K562 (cell line): ENCODE results near the gene NUBP2. TPM values are rescaled to one million over a fixed set of nuclear protein-coding genes. Genes with fewer than 3 reads are reported as not detected.

Source experiments
- ATAC-seq: fragments of 200-7000 bp; cut with Tn5 transposase; 3 replicates; pipeline ENCODE4 v1.9.1; 2020; ENCODE audit warnings: moderate library complexity
- BruUV-seq: library from RNA; stranded (reverse); fragments of 400-500 nt; replicated peaks from 2 replicates; lab custom pipeline; 2021; lab: Mats Ljungman, UMichigan
- CTCF ChIA-PET: fragments of 300-600 bp; formaldehyde crosslinking; extraction: SDS; loops from one replicate; lab custom pipeline; 2021; ENCODE audit warnings: low intra/inter-chr PET ratio; lab: Yijun Ruan, JAX
- POLR2A ChIA-PET: fragments of 300-600, 350-650 bp; sonication (Branson Sonifier 250); formaldehyde crosslinking; extraction: SDS; loops from one replicate; lab custom pipeline; 2021; ENCODE audit warnings: antibody characterized with exemption, inconsistent platforms; lab: Yijun Ruan, JAX
- DNase-seq, 4 experiments: peaks; one replicate each; pipeline versions ENCODE4 v3.0.0 to v3.0.0-alpha.2; 2011 to 2018; ENCODE audit warnings: low spot score in 3 of 4, mixed read lengths in 3 of 4; ENCODE audit errors: extremely low read depth in 1 of 4
- FAIRE-seq: peaks from 2 replicates; lab custom pipeline; 2011; peaks lifted over from hg19 to GRCh38; lab: Jason Lieb, UNC
- H2AFZ ChIP-seq: 2 replicates; pipeline ENCODE4 v1.6.0; 2011; ENCODE audit warnings: low read depth, low read length, control low read depth, inconsistent platforms
- H3K27ac ChIP-seq: fragments of 200-600 bp; 3 replicates; pipeline ENCODE4 v1.8.0; 2011; ENCODE audit warnings: low read depth, mild to moderate bottlenecking, control low read depth, inconsistent platforms, low read length, moderate library complexity, mixed read lengths; ENCODE audit errors: extremely low read depth
- H3K27me3 ChIP-seq, 2 experiments: fragments of 300-600 bp in 1 of 2; 2 replicates in 1 of 2; 3 replicates in 1 of 2; pipeline versions ENCODE4 v1.6.0 to v1.8.0; 2011; ENCODE audit warnings: inconsistent platforms in 2 of 2, low read length in 2 of 2, mild to moderate bottlenecking in 1 of 2, mixed read lengths in 1 of 2, moderate library complexity in 1 of 2; ENCODE audit not compliant: control insufficient read depth in 2 of 2, insufficient read depth in 2 of 2
- H3K36me3 ChIP-seq: fragments of 300-600 bp; 3 replicates; pipeline ENCODE4 v1.8.0; 2011; ENCODE audit warnings: mild to moderate bottlenecking, low read length, inconsistent platforms; ENCODE audit not compliant: control insufficient read depth, insufficient read depth
- H3K4me1 ChIP-seq, 2 experiments: fragments of 200-600 bp in 1 of 2; replicated peaks in 1 of 2; 2 replicates in 1 of 2; 3 replicates in 1 of 2; pipeline versions ENCODE4 v1.5.1 to v1.8.0; 2011; ENCODE audit warnings: inconsistent platforms in 2 of 2, low read length in 2 of 2, mild to moderate bottlenecking in 1 of 2, mixed read lengths in 1 of 2, moderate library complexity in 1 of 2; ENCODE audit not compliant: control insufficient read depth in 2 of 2, insufficient read depth in 2 of 2
- H3K4me2 ChIP-seq: 2 replicates; pipeline ENCODE4 v1.6.1; 2011; ENCODE audit warnings: low read length, control low read depth, inconsistent platforms, mixed read lengths; ENCODE audit not compliant: insufficient read depth
- H3K4me3 ChIP-seq: fragments of 200-600 bp; sonication (generic), shearing (Covaris generic); 2 replicates; pipeline ENCODE4 v1.5.1; 2016; ENCODE audit warnings: control low read depth, inconsistent platforms
- H3K79me2 ChIP-seq: fragments of 200-600 bp; 3 replicates; pipeline ENCODE4 v1.8.0; 2011; ENCODE audit warnings: low read length, inconsistent platforms; ENCODE audit not compliant: control insufficient read depth, insufficient read depth
- H3K9ac ChIP-seq, 2 experiments: 2 replicates each; pipeline versions ENCODE4 v1.6.0 to v1.6.1; 2011; ENCODE audit warnings: low read depth in 2 of 2, low read length in 2 of 2, control low read depth in 1 of 2, inconsistent platforms in 1 of 2, mild to moderate bottlenecking in 1 of 2, mixed read lengths in 1 of 2; ENCODE audit not compliant: insufficient read depth in 1 of 2
- H3K9me1 ChIP-seq: one replicate; pipeline ENCODE4 v1.6.0; 2011; ENCODE audit warnings: inconsistent platforms, mild to moderate bottlenecking, low read length, moderate library complexity; ENCODE audit not compliant: control insufficient read depth, insufficient read depth
- H3K9me3 ChIP-seq: replicated peaks from 2 replicates; pipeline ENCODE4 v1.5.1; 2011; ENCODE audit warnings: low read depth, low read length, inconsistent platforms; ENCODE audit not compliant: control insufficient read depth, insufficient read depth
- H4K20me1 ChIP-seq: replicated peaks from 2 replicates; pipeline ENCODE4 v1.6.1; 2011; ENCODE audit warnings: low read length, inconsistent platforms, mixed read lengths; ENCODE audit not compliant: control insufficient read depth, insufficient read depth
- DNMT1 ChIP-seq: fragments of 450-650 bp; IDR thresholded peaks from 2 replicates; pipeline ENCODE4 v1.6.1; 2016; ENCODE audit warnings: antibody characterized with exemption, mild to moderate bottlenecking
- FOS ChIP-seq: IDR thresholded peaks from 3 replicates; pipeline ENCODE4 v1.6.1; 2011; ENCODE audit not compliant: insufficient read length; ENCODE audit errors: extremely low read depth
- FOSL1 ChIP-seq: fragments of 200-800 bp; sonication (Bioruptor generic); conservative IDR thresholded peaks from 2 replicates; pipeline ENCODE4 v1.6.1; 2016; ENCODE audit warnings: missing genetic modification characterization, missing compliant biosample characterization
- FOXJ2 ChIP-seq: fragments of 200-800 bp; sonication (Bioruptor generic); IDR thresholded peaks from 2 replicates; pipeline ENCODE4 v1.6.1; 2016; ENCODE audit warnings: missing genetic modification characterization, missing compliant biosample characterization
- MYBL2 ChIP-seq, 2 experiments: fragments of 450-650 bp in 1 of 2; sonication (generic) in 1 of 2; formaldehyde crosslinking in 1 of 2; IDR thresholded peaks; 2 replicates each; pipeline versions ENCODE4 v1.6.1 to v1.8.1; 2017 to 2022; ENCODE audit warnings: borderline replicate concordance in 1 of 2, inconsistent platforms in 1 of 2, low read depth in 1 of 2, mild to moderate bottlenecking in 1 of 2, missing genetic modification reagents in 1 of 2, moderate library complexity in 1 of 2
- RBM34 ChIP-seq: fragments of 200-400 bp; formaldehyde crosslinking; IDR thresholded peaks from 2 replicates; pipeline ENCODE4 v1.6.1; 2018; ENCODE audit warnings: low read length, borderline replicate concordance; ENCODE audit not compliant: insufficient read depth
- SAP30 ChIP-seq: fragments of 200-600 bp; sonication (generic); IDR thresholded peaks from 2 replicates; pipeline ENCODE4 v1.6.1; 2012; ENCODE audit warnings: borderline replicate concordance, low read depth, mild to moderate bottlenecking, moderate library complexity, low read length, control low read depth, inconsistent platforms; ENCODE audit not compliant: insufficient read depth, poor library complexity, severe bottlenecking
- SIN3A ChIP-seq, 2 experiments: fragments of 150-350 bp in 1 of 2; IDR thresholded peaks; 2 replicates each; pipeline ENCODE4 v1.6.1; 2011 to 2016; ENCODE audit warnings: borderline replicate concordance in 2 of 2, low read depth in 2 of 2, low read length in 2 of 2, mild to moderate bottlenecking in 2 of 2, moderate library complexity in 2 of 2; ENCODE audit not compliant: control insufficient read depth in 1 of 2
- ZNF184 ChIP-seq: sonication (generic); formaldehyde crosslinking; IDR thresholded peaks from 2 replicates; pipeline ENCODE4 v1.5.0; 2020; ENCODE audit warnings: missing genetic modification reagents
- ZNF740 ChIP-seq, 3 experiments: fragments of 200-800 bp in 1 of 3; sonication (Bioruptor generic) in 1 of 3; sonication (generic) in 1 of 3; formaldehyde crosslinking in 1 of 3; IDR thresholded peaks; 2 replicates each; pipeline versions ENCODE4 v1.6.1 to v1.8.0; 2016 to 2022; ENCODE audit warnings: mild to moderate bottlenecking in 2 of 3, missing compliant biosample characterization in 2 of 3, missing genetic modification characterization in 2 of 3, missing genetic modification reagents in 1 of 3
- WGBS: fragments of 100-300 bp; shearing (Covaris generic); methylation state at CpG from one replicate; pipeline ENCODE4 v1.1.6; 2016; ENCODE audit warnings: low coverage, mixed read lengths; ENCODE audit not compliant: insufficient coverage; ENCODE audit errors: missing lambda C conversion rate; 5-methylcytosine and 5-hydroxymethylcytosine counted together
- in situ Hi-C: fragments of 300-500 bp; cut with MboI; formaldehyde crosslinking; loops from 4 replicates; pipeline ENCODE4 v1.15.0; 2018; ENCODE audit warnings: inconsistent platforms, mixed read lengths
- intact Hi-C: fragments of 100-400 bp; cut with micrococcal nuclease; formaldehyde crosslinking; loops from 2 replicates; pipeline ENCODE4 v1.14.2; 2022
- polyA plus RNA-seq, 8 experiments: library from polyadenylated mRNA; depleted of rRNA in 4 of 8; stranded (reverse) in 5 of 8; unstranded in 3 of 8; fragments of >200 nt; fragmentation: Nextera tagmentation in 2 of 8; fragmentation: Illumina TruSeq in 1 of 8; extraction: Ambion mirVana in 2 of 8; extraction: Trizol in 1 of 8; gene quantifications; 2 replicates each; pipeline versions ENCODE4 v1.2.1 to v1.2.3, GENCODE V29; 2011 to 2014; ENCODE audit warnings: inconsistent platforms in 1 of 8, missing spikeins in 1 of 8
- total RNA-seq, 7 experiments: library from RNA; depleted of rRNA in 6 of 7; stranded (reverse); fragments of >200 nt in 6 of 7; fragmentation: Illumina TruSeq in 2 of 7; extraction: Trizol in 2 of 7; gene quantifications; 2 replicates each; pipeline versions ENCODE4 v1.2.1 to v1.2.3, GENCODE V29; 2011 to 2021; ENCODE audit warnings: low replicate concordance in 1 of 7
- TF ChIP-seq, protein P1 (sequence below): fragments of 250-450 bp; sonication (Bioruptor Pico); IDR thresholded peaks from 2 replicates; pipeline ENCODE4 v1.4.0; 2020; ENCODE audit warnings: mild to moderate bottlenecking, moderate library complexity
- TF ChIP-seq, protein P2 (sequence below): fragments of 250-450 bp; sonication (Bioruptor Pico); IDR thresholded peaks from 2 replicates; pipeline ENCODE4 v1.5.0; 2021; ENCODE audit warnings: mild to moderate bottlenecking, moderate library complexity

NUBP2 gene
- total and polyA plus RNA-seq, 9 of the 15 experiments (the other 6 are each of a cell fraction or from before 2014, with no cell fraction given): 1.8 to 115 (median 24.0) TPM

GRCh38 chr16:1752853-1753252 lies 29.9 kb upstream of the NUBP2 start:
- H3K79me2 ChIP-seq: no peaks in the 10 kb centered on the region
- no peak overlapping the region for H3K4me2 ChIP-seq
- intact Hi-C loops (no loop called here), in situ Hi-C loops (no loop called here)
- no peaks in the 10 kb centered on the region for H3K9me3 ChIP-seq
- FAIRE-seq (no peak), ATAC-seq (no peak), DNase-seq (no peak)
- POLR2A ChIA-PET: no interaction called here
- BruUV-seq: no TSS peak
- peaks cover 3% of the 10 kb centered on the region for H3K9me1 ChIP-seq
- no peaks in the 10 kb centered on the region for H3K27me3 ChIP-seq
- peaks cover 39% of the 10 kb centered on the region; the same call in 2 of the 3 replicates for H3K36me3 ChIP-seq
- no peak overlapping the region for H2AFZ ChIP-seq
- H3K4me1 ChIP-seq: peaks cover 0 to 9% of the 10 kb centered on the region in 2 experiments; a peak in 1 of 5 replicates
- peak overlapping the region in 1 of 2 experiments; percentile 28; a peak in 1 of 4 replicates for H3K9ac ChIP-seq
- H4K20me1 ChIP-seq: no peaks in the 10 kb centered on the region
- CTCF ChIA-PET: no interaction called here
- H3K4me3 ChIP-seq: no peak overlapping the region
- WGBS: 96% methylated on average over 14 of the region's 14 CpGs
- no peak overlapping the region for H3K27ac ChIP-seq
- no peak for TF ChIP-seq SAP30
- no peak for TF ChIP-seq FOXJ2 (tag)
- no peak for TF ChIP-seq RBM34
- no peak for TF ChIP-seq ZNF740 (CRISPR knock-in tag; IDR thresholded peaks at IDR 0.05)
- no peak for TF ChIP-seq ZNF740 (tag; IDR thresholded peaks at IDR 0.05)
- TF ChIP-seq SIN3A (IDR thresholded peaks at IDR 0.05; ENCODE audit: borderline replicate concordance in 2 of 2, control insufficient read depth in 1 of 2, low read depth in 2 of 2, low read length in 2 of 2): no peak
- TF ChIP-seq, protein P1, sequence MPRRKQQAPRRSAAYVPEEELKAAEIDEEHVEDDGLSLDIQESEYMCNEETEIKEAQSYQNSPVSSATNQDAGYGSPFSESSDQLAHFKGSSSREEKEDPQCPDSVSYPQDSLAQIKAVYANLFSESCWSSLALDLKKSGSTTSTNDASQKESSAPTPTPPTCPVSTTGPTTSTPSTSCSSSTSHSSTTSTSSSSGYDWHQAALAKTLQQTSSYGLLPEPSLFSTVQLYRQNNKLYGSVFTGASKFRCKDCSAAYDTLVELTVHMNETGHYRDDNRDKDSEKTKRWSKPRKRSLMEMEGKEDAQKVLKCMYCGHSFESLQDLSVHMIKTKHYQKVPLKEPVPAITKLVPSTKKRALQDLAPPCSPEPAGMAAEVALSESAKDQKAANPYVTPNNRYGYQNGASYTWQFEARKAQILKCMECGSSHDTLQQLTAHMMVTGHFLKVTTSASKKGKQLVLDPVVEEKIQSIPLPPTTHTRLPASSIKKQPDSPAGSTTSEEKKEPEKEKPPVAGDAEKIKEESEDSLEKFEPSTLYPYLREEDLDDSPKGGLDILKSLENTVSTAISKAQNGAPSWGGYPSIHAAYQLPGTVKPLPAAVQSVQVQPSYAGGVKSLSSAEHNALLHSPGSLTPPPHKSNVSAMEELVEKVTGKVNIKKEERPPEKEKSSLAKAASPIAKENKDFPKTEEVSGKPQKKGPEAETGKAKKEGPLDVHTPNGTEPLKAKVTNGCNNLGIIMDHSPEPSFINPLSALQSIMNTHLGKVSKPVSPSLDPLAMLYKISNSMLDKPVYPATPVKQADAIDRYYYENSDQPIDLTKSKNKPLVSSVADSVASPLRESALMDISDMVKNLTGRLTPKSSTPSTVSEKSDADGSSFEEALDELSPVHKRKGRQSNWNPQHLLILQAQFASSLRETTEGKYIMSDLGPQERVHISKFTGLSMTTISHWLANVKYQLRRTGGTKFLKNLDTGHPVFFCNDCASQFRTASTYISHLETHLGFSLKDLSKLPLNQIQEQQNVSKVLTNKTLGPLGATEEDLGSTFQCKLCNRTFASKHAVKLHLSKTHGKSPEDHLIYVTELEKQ (CRISPR knock-in tag): no peak
- TF ChIP-seq, protein P2, sequence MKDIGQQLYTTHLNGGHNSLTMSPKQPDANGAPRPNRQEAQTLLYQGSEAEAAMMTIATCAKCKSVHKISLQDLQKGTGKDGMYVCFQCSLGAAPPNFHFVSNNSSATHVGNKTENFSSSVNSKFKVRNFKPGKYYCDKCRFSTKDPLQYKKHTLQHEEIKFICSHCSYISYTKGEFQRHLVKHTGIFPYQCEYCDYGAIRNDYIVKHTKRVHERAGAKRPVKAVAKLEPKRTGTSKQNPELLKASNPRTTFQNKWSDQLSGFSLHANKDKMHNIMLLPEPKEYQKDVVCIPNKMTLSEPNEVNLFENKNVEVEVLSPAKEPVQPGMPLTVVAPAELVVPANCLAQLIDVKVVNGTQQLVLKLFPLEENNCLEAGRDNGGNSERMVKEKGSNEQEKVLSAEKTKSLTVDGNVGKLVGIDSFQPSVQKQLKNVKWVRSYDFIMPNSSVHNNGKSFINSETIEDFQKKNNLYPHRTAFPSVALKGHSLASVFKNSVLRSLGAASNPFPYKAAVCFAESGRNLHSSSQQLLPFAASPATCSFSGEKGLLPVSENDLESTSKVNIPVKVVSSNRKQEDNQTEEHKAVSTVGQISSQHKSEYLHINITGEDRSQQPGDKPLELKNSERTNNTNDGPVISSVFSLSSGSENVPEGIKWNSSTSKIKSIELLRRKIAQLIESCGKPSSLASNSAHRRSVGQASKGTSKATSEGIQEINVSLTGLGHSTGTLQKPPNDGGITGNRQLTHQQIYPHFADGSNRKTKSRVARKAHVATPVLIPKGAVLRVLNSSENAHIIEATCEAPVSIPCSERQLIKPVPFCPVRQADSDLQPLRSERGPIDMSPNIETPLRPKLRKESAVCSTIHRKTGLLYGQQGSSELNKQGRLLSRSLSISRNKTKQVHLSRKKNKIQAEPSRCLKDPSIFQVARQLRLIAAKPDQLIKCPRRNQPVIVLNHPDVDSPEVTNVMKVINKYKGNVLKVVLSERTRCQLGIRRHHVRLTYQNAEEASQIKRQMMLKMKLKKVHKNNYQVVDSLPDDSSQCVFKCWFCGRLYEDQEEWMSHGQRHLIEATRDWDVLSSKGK: no peak
- TF ChIP-seq FOS: no peak
- TF ChIP-seq MYBL2 (IDR thresholded peaks at IDR 0.05; ENCODE audit: low read depth): no peak
- TF ChIP-seq MYBL2 (CRISPR knock-in tag; IDR thresholded peaks at IDR 0.05; ENCODE audit: borderline replicate concordance): no peak
- TF ChIP-seq FOSL1 (tag): no peak
- TF ChIP-seq DNMT1: no peak
- no peak for TF ChIP-seq ZNF184
